SK-N-SH treated with all-trans-retinoic acid at 6 μM for 48 hours (cell line): ENCODE measurements around the gene FBXL14.

Experiments used
- ATAC-seq: fragments of 200-7000 bp; cut with Tn5 transposase; 3 replicates; pipeline ENCODE4 v1.9.1; 2020; ENCODE audit warnings: mild to moderate bottlenecking, moderate library complexity
- ARNTL ChIP-seq: fragments of 450-650 bp; formaldehyde crosslinking; IDR thresholded peaks from 2 replicates; pipeline ENCODE4 v1.5.0; 2020; ENCODE audit warnings: low read depth, mild to moderate bottlenecking, moderate library complexity, borderline replicate concordance
- BACH2 ChIP-seq: fragments of 250-450 bp; sonication (Bioruptor Pico); IDR thresholded peaks from 2 replicates; pipeline ENCODE4 v1.9.0; 2021; ENCODE audit warnings: mild to moderate bottlenecking, borderline replicate concordance
- CSDC2 ChIP-seq: fragments of 250-450 bp; sonication (Bioruptor Pico); IDR thresholded peaks from 2 replicates; pipeline ENCODE4 v1.5.0; 2020; ENCODE audit warnings: mild to moderate bottlenecking, moderate library complexity
- CSRNP3 ChIP-seq: fragments of 250-450 bp; sonication (Bioruptor Pico); IDR thresholded peaks from 2 replicates; pipeline ENCODE4 v1.5.1; 2021; ENCODE audit warnings: mild to moderate bottlenecking, moderate library complexity
- ESRRG ChIP-seq: fragments of 250-450 bp; sonication (Bioruptor Pico); IDR thresholded peaks from 2 replicates; pipeline ENCODE4 v1.6.1; 2021; ENCODE audit warnings: mild to moderate bottlenecking
- GLIS3 ChIP-seq: fragments of 250-450 bp; sonication (Bioruptor Pico); IDR thresholded peaks from 2 replicates; pipeline ENCODE4 v1.5.0; 2020; ENCODE audit warnings: mild to moderate bottlenecking, moderate library complexity
- ISL1 ChIP-seq: fragments of 250-450 bp; sonication (Bioruptor Pico); IDR thresholded peaks from 2 replicates; pipeline ENCODE4 v2.1.2; 2022; ENCODE audit warnings: mild to moderate bottlenecking, moderate library complexity
- OSR1 ChIP-seq: fragments of 250-450 bp; sonication (Bioruptor Pico); IDR thresholded peaks from 2 replicates; pipeline ENCODE4 v1.8.0; 2022; ENCODE audit warnings: moderate library complexity, mild to moderate bottlenecking, inconsistent platforms
- PATZ1 ChIP-seq: fragments of 250-450 bp; sonication (Bioruptor Pico); IDR thresholded peaks from 2 replicates; pipeline ENCODE4 v1.8.0; 2020; ENCODE audit warnings: mild to moderate bottlenecking, moderate library complexity, borderline replicate concordance
- POU6F1 ChIP-seq: fragments of 250-450 bp; sonication (Bioruptor Pico); IDR thresholded peaks from 2 replicates; pipeline ENCODE4 v1.8.0; 2021; ENCODE audit warnings: low read depth, mild to moderate bottlenecking, moderate library complexity, borderline replicate concordance
- PPARA ChIP-seq: fragments of 250-450 bp; sonication (Bioruptor Pico); IDR thresholded peaks from 2 replicates; pipeline ENCODE4 v1.5.0; 2020; ENCODE audit warnings: mild to moderate bottlenecking, borderline replicate concordance
- RARB ChIP-seq: fragments of 250-450 bp; sonication (Bioruptor Pico); IDR thresholded peaks from 2 replicates; pipeline ENCODE4 v1.8.0; 2021; ENCODE audit warnings: mild to moderate bottlenecking, moderate library complexity
- SNAI2 ChIP-seq: fragments of 250-450 bp; sonication (Bioruptor Pico); IDR thresholded peaks from 2 replicates; pipeline ENCODE4 v1.5.0; 2020; ENCODE audit warnings: mild to moderate bottlenecking, moderate library complexity
- TCF4 ChIP-seq: fragments of 250-450 bp; sonication (Bioruptor Pico); IDR thresholded peaks from 2 replicates; pipeline ENCODE4 v1.8.0; 2021; ENCODE audit warnings: mild to moderate bottlenecking, moderate library complexity, borderline replicate concordance
- TOX ChIP-seq: fragments of 250-450 bp; sonication (Bioruptor Pico); IDR thresholded peaks from 2 replicates; pipeline ENCODE4 v1.8.0; 2021; ENCODE audit warnings: mild to moderate bottlenecking, moderate library complexity, borderline replicate concordance
- ZFP3 ChIP-seq: fragments of 250-450 bp; sonication (Bioruptor Pico); IDR thresholded peaks from 2 replicates; pipeline ENCODE4 v1.5.0; 2020; ENCODE audit warnings: mild to moderate bottlenecking, moderate library complexity
- ZFP30 ChIP-seq: fragments of 450-650 bp; formaldehyde crosslinking; IDR thresholded peaks from 2 replicates; pipeline ENCODE4 v1.5.0; 2022; ENCODE audit warnings: mild to moderate bottlenecking, moderate library complexity
- ZNF565 ChIP-seq: fragments of 450-650 bp; formaldehyde crosslinking; conservative IDR thresholded peaks from 2 replicates; pipeline ENCODE4 v1.5.0; 2020; ENCODE audit warnings: low read depth, mild to moderate bottlenecking, moderate library complexity
- ZNF70 ChIP-seq: fragments of 450-650 bp; formaldehyde crosslinking; IDR thresholded peaks from 2 replicates; pipeline ENCODE4 v1.5.0; 2020; ENCODE audit warnings: mild to moderate bottlenecking, moderate library complexity
- ZNF8 ChIP-seq: fragments of 450-650 bp; formaldehyde crosslinking; IDR thresholded peaks from 2 replicates; pipeline ENCODE4 v1.5.0; 2020; ENCODE audit warnings: mild to moderate bottlenecking, moderate library complexity
- TF ChIP-seq, protein P1 (sequence below): fragments of 250-450 bp; sonication (Bioruptor Pico); IDR thresholded peaks from 2 replicates; pipeline ENCODE4 v1.5.1; 2020; ENCODE audit warnings: low read depth, mild to moderate bottlenecking, moderate library complexity
- TF ChIP-seq, protein P2 (sequence below): fragments of 250-450 bp; sonication (Bioruptor Pico); IDR thresholded peaks from 2 replicates; pipeline ENCODE4 v1.5.0; 2020; ENCODE audit warnings: mild to moderate bottlenecking, moderate library complexity

The FBXL14 gene

GRCh38 chr12:1634149-1634548, 39.8 kb upstream of the FBXL14 start:
- no peak for ATAC-seq
- TF ChIP-seq GLIS3 (CRISPR knock-in tag) (no peak), PPARA (CRISPR knock-in tag) (no peak), ISL1 (CRISPR knock-in tag) (no peak), ZNF8 (CRISPR knock-in tag) (no peak), POU6F1 (CRISPR knock-in tag) (no peak), PATZ1 (CRISPR knock-in tag) (no peak), ZNF565 (CRISPR knock-in tag) (no peak), CSRNP3 (no peak), ZFP30 (CRISPR knock-in tag) (no peak), ESRRG (CRISPR knock-in tag) (no peak), ZNF70 (CRISPR knock-in tag) (no peak), TCF4 (CRISPR knock-in tag) (no peak), SNAI2 (no peak), ARNTL (CRISPR knock-in tag) (no peak), ZFP3 (CRISPR knock-in tag) (no peak), TOX (CRISPR knock-in tag) (no peak), OSR1 (no peak), BACH2 (CRISPR knock-in tag) (no peak)
- TF ChIP-seq, protein P1, sequence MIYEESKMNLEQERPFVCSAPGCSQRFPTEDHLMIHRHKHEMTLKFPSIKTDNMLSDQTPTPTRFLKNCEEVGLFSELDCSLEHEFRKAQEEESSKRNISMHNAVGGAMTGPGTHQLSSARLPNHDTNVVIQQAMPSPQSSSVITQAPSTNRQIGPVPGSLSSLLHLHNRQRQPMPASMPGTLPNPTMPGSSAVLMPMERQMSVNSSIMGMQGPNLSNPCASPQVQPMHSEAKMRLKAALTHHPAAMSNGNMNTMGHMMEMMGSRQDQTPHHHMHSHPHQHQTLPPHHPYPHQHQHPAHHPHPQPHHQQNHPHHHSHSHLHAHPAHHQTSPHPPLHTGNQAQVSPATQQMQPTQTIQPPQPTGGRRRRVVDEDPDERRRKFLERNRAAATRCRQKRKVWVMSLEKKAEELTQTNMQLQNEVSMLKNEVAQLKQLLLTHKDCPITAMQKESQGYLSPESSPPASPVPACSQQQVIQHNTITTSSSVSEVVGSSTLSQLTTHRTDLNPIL (CRISPR knock-in tag) = no peak
- TF ChIP-seq, protein P2, sequence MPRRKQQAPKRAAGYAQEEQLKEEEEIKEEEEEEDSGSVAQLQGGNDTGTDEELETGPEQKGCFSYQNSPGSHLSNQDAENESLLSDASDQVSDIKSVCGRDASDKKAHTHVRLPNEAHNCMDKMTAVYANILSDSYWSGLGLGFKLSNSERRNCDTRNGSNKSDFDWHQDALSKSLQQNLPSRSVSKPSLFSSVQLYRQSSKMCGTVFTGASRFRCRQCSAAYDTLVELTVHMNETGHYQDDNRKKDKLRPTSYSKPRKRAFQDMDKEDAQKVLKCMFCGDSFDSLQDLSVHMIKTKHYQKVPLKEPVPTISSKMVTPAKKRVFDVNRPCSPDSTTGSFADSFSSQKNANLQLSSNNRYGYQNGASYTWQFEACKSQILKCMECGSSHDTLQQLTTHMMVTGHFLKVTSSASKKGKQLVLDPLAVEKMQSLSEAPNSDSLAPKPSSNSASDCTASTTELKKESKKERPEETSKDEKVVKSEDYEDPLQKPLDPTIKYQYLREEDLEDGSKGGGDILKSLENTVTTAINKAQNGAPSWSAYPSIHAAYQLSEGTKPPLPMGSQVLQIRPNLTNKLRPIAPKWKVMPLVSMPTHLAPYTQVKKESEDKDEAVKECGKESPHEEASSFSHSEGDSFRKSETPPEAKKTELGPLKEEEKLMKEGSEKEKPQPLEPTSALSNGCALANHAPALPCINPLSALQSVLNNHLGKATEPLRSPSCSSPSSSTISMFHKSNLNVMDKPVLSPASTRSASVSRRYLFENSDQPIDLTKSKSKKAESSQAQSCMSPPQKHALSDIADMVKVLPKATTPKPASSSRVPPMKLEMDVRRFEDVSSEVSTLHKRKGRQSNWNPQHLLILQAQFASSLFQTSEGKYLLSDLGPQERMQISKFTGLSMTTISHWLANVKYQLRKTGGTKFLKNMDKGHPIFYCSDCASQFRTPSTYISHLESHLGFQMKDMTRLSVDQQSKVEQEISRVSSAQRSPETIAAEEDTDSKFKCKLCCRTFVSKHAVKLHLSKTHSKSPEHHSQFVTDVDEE (CRISPR knock-in tag) = no peak

DNA sequence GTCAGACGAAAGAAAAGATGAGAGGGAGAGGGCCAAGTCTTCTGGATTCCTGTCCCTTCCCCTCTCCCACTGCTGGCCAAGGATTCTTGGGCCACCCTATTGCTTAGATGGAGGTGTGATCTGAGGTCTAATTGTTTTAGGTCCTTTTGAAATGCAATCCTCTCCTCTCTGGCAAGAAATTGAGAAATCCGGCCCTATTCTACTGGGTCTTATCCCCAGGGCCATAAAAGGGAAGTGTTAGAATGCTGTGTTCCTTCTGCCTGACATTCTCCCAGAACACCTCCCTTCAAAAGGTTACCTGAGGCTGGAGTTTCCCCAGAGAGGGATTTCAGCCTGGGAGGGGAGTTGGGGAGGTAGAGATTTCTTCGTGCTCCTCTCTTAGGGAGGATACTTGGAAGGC, 39.1 kb upstream of the FBXL14 start:
- no peak for TF ChIP-seq TCF4 (CRISPR knock-in tag)
- no peak for TF ChIP-seq CSRNP3
- no peak for ATAC-seq

DNA sequence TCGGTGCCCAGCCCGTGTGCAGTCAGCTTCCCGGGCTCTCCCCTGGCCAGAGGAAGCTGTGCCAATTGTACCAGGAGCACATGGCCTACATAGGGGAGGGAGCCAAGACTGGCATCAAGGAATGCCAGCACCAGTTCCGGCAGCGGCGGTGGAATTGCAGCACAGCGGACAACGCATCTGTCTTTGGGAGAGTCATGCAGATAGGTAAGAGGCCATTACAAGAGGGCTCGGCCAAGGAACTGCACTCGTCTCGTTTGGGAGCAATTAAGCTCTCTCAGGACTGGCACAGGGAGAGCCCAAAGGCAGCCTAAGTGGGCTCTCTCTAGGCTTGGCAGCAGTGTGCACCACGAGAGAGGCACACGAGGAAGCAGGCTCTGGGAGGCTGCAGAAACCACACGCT, 38.3 kb upstream of the FBXL14 start:
- no peak for ATAC-seq
- TF ChIP-seq TOX (CRISPR knock-in tag) = no peak
- no peak for TF ChIP-seq CSRNP3
- TF ChIP-seq GLIS3 (CRISPR knock-in tag) = no peak
- TF ChIP-seq RARB (CRISPR knock-in tag) = no peak
- no peak for TF ChIP-seq CSDC2 (CRISPR knock-in tag)
- TF ChIP-seq ARNTL (CRISPR knock-in tag) = no peak
- TF ChIP-seq, protein P2 (CRISPR knock-in tag) = no peak
- TF ChIP-seq ESRRG (CRISPR knock-in tag) = no peak
